ENCODE results near the gene TRUB2.

The TRUB2 gene, protein sequence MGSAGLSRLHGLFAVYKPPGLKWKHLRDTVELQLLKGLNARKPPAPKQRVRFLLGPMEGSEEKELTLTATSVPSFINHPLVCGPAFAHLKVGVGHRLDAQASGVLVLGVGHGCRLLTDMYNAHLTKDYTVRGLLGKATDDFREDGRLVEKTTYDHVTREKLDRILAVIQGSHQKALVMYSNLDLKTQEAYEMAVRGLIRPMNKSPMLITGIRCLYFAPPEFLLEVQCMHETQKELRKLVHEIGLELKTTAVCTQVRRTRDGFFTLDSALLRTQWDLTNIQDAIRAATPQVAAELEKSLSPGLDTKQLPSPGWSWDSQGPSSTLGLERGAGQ

DNA sequence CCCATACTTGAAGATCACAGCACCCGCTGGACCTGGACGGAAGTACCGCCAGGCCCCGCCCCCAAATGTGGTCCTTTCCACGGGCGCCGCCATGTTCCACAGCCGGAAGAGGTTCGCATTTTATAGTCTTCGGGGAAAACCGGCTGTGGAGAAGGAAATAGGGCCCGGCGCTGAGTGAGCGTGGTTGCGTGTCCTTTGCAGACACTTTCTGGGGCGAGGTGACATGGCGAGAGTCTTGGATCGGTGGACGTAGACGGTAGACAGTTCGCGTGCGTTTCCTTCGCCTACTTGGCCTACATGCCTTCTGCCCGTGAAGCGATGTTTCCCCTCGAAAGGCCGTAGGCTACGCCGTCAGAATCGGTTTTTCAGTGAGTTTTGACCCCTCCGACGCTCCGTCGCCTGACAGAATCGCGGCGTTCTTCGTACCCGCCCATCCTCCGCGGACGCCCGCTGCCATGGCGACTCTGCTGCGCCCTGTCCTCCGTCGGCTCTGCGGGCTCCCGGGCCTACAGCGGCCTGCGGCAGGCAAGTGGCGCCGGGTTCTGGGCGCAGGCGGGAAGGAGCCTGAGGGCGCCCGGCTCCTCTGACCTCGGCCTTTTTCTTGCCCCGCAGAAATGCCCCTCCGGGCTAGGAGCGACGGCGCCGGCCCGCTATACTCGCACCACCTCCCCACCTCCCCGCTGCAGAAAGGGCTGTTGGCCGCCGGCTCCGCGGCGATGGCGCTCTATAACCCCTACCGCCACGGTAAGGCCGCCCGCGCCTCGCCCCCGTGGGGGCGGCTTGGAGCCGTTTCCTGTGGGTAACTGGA is at the start of gene TRUB2, which contains the start of gene COQ4:
TRUB2 (minus strand) TSS at position 44 of the 808 bp plus-strand sequence; CDS start at position 5, 39 bp downstream.
COQ4 (plus strand) TSS at position 436 of the 808 bp plus-strand sequence; CDS start at position 456, 20 bp downstream.
- in situ Hi-C loops (cut with MboI; ENCODE audit: low sequenced_read_pairs) = no loop called here

DNA sequence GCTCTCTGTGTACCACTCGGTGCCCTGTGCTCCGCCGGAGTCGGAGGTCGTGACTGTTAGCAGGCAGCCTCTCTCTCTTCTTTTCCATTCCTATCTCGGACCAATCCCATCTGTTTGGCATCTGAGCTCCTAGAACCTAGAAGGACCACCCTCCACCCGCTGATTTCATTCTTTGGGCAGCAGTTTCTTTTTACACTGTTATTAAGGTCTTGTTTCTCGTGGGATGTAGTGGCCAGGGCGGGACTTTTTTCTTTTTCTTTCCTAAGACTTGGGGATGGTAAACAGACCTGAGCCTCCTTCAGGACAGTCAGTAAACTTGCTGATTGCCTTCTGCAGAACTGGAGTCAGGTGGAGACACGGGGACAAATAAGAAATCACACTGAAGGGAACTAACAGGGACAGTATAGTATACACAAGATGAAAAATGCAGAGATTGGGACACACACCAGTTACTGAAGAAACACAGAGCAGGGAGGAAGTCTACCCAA is 49.4 kb upstream of the TRUB2 start:
- in situ Hi-C loops (cut with MboI; ENCODE audit: low sequenced_read_pairs) = no loop called here

DNA sequence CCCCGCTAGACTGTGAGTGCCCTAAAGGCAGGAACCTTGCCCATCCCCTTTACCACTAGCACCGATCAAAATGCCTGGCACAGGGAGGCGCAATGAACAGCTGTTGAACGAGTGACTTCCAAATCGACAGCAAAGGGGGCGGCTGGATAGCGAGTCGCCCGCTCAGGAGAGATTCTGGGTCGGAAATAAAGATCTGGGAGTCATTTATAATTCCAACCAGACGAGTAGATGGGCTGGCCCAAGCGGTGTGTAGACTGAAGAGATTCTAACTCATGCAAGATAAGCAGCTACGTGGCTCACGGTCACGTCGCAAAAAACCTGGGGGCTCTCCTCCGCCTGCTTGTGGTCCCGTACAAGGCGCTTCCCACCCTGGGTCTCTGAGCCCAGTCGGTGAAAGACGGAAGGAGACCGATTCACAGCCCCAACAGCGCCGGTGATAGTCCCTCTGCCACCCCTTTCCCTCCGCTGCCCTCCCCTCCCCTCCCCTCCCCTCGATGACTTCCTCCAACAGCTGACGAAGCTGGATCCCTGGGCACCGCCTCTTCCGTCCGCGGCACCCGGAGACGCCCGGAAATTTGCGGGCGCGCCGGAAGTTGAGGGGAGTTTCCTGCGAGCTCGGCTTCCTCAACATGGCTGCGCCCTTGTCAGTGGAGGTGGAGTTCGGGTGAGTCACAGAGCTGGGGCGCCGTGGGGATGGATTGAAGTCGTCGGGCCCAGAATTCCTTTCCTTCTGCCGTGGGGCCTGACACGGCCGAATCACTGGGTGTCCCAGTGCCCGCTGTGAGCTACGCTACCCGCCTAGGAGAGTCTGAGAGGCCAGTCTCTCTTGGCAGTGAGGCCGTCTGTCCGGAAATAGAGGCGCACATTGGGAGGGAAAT is 48.7 kb upstream of the TRUB2 start, which contains the start of gene URM1:
URM1 (plus strand) TSS at position 623 of the 878 bp plus-strand sequence; CDS start at position 630, 7 bp downstream.
- in situ Hi-C loops (cut with MboI; ENCODE audit: low sequenced_read_pairs) = no loop called here

DNA sequence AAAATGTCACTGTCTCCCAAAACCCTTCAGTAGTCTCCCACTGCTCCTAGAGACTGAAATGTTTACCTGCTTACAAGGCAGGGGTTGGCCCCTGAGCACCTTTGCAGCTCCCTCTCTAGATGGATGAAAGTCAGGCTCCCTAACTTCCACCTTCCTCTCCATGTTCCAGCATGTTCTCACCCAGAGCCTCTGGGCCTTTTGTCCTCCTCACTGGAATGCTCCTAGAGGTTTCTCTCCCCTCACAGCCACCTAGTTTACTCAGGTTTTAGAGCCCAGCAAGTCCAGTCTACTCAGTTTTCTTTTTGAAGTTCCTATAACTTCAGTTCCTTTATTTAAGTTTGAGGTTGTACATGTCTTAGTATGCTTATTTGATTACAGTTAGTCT is 48.1 kb upstream of the TRUB2 start:
- in situ Hi-C loops (cut with MboI; ENCODE audit: low sequenced_read_pairs) = no loop called here

DNA sequence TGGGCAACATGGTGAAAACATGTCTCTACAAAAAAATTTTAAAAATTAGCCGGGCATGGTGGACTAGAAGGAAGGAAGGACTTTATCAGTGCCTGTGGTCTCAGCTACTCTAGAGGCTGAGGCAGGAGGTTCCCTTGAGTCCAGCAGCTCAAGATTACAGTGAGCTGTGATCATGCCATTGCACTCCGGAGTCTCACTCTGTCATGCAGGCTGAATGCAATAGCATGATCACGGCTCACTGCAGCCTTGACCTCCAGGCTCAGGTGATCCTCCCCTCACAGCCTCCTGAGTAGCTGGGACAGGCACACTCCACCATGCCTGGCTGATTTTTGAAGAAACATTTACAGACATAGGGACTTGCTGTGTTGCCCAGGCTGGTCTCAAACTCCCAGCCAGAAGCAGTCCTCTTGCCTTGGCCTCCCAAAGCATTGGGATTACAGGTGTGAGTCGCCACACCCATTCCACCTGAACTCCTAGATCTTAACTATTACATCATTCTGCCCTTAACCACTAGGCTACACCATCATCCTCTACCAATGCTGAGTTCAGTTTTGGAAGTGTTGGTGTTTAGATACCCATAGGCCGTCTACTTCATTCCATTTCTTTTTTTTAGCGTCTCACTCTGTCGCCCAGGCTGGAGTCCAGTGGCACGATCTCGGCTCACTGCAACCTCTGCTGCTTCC is 46.9 kb upstream of the TRUB2 start:
- in situ Hi-C loops (cut with MboI; ENCODE audit: low sequenced_read_pairs) = no loop called here

DNA sequence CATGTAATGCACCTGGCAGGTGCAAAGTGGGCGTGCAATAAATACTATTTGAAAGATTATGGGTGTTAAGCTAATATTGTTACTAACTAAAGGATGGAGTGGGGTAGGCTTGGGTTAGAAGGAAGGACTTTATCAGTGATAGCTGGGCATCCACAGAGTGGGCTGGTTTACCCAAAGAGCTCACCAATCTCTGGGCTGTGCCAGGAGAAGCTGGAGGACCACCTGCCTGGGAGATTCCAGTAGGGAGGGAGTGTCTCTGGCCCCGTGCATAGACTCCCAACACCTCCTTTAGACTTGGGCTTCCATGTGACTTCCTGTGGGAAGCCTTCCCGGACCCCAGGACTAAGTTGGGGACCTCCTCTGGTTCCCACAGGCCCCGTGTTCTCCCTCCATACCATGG is 43.3 kb upstream of the TRUB2 start:
- in situ Hi-C loops (cut with MboI; ENCODE audit: low sequenced_read_pairs) = no loop called here

DNA sequence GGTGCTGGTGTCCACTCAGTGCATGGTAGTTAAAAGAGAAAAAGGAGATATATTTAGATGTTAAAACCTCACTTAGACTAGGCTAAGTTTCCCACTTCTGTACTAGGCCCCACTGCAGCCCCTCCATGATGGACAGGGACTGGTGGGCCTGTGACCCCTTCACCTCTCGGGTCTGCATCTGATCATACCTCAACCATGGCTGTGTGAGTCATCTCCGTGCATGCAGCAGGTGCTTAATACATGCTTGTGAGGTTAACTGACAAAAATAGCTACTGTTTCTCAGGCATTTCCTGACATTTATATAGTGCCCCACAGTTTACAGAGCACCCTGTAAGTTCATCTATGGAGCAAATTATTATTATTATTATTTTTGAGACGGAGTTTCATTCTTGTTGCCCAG is 40.5 kb upstream of the TRUB2 start:
- in situ Hi-C loops (cut with MboI; ENCODE audit: low sequenced_read_pairs) = no loop called here

DNA sequence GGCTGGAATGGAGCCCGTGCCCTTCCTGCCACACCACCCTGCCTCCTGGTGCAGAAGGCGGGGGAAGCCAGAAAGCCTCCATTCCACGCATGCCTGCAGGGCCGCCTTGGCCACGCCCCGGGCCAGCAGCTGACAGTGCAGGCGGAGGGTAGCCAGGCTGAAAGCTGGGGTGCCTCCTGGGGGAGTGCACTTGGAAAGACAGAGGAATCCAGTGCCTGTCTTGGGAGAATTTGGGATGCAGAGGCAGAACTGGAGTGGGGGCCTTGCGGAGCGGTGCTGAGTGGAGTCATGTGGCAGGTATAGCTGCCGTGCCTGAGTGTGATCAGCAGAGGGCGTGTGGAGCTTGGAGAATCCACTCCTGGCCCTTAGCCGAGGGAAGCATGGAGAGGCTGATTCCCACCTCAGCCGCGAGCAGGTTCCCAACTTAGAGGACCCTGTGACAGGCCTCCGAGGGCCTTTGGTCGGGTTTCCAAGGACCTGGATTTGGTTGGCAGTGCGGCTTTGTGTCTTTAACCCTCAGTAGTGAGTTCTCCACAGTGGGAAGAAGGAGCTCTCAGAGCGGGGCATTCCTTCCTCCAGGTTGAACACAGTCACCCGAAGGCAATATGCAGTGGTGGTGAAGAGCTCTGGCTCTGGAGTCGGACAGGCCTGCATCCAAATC is 39.9 kb upstream of the TRUB2 start:
- in situ Hi-C loops (cut with MboI; ENCODE audit: low sequenced_read_pairs) = no loop called here

DNA sequence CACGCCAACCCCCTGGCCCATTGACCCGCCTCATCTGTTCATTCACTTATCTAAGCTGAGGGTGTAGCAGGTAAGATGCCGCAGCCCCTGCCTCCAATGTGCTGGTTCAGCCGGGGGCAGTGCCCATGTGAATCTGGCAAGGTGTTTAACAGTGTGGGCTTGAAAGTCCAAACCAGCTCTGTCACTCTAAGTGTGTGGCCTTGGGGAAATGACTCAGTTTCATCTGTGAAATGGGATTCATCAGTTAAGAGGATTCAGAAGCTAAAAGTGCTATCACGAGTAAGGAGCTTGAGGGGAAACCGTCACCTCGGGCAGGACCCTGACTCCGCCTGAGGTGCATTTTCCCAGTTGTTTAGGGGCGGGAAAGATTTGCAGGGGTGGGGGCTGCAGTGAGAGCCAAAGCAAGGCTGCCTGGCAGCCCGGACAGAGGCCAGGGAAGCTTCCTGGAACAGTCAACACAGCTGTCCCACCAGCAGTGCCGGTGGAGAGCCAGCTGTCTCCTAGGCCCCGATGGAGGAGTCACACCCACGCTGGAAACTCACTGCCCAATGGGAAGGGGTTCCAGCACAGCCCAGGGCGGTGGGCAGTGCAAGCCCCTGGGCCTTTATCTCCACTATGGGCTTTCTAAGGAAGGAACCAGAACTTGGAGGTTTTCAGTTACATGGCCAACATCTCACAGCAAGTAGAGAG is 39.2 kb upstream of the TRUB2 start:
- in situ Hi-C loops (cut with MboI; ENCODE audit: low sequenced_read_pairs) = no loop called here

DNA sequence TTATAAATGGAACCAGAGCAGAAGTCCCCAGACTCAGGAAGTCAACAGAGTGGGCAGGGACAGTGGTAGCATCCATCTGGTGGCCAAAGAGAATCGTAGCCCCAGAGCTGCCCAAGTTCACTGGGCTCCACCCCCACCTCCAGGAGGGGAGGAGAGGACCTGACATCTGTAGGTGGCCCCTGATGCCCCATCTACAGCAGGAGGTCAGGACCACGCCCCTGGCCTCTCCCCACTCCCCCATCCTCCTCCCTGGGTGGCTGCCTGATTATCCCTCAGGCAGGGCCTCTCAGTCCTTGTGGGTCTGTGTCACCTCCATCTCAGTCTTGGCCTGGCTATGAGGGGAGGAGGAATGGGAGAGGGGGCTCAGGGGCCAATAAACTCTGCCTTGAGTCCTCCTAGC is 38.6 kb upstream of the TRUB2 start:
- in situ Hi-C loops (cut with MboI; ENCODE audit: low sequenced_read_pairs) = no loop called here

DNA sequence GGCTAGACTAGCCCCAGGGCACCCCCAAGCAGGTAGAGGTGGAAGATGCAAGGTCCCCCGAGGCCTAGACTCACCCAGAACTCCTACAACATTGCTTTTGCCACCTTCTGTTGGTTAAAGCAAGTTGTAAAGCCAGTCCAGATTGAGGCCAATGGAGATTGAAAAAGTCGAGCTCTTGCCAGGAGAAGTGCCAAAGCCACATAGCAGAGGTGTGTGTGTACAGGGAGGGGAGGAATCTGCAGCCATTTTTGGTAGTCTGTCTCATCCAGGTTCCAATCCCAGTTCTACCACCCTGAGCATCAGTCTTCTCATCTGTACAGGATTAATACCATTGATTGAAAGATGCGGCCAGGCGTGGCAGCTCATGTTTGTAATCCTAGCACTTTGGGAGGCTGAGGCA is 36.6 kb upstream of the TRUB2 start:
- in situ Hi-C loops (cut with MboI; ENCODE audit: low sequenced_read_pairs) = no loop called here

DNA sequence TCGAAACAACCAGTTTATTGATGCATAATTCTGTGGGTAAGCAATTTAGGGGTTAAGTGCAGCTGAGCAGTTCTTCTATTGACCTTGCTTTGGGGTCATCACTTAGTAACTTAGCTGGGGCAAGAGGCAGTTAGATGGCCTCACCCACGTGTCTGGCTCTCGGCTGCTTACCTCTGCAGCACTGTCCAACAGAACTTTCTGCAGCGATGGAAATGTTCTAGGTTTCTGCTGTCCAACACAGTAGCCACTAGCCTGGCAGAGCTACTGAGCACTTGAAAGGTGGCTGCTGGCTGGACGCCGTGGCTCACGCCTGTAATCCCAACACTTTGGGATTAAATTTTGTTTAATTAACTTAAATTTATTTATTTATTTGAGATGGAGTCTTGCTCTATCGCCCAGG is 35.8 kb upstream of the TRUB2 start:
- in situ Hi-C loops (cut with MboI; ENCODE audit: low sequenced_read_pairs) = no loop called here

DNA sequence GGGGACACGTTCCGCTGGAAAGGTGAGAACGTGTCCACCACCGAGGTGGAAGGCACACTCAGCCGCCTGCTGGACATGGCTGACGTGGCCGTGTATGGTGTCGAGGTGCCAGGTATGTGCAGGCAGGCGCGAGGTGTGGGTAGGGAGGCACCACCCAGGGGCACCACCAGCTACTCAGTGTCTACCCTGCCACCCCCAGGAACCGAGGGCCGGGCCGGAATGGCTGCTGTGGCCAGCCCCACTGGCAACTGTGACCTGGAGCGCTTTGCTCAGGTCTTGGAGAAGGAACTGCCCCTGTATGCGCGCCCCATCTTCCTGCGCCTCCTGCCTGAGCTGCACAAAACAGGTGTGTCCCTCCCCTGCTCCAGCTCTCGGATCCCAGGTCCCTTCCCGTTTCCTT is 33.2 kb upstream of the TRUB2 start:
- in situ Hi-C loops (cut with MboI; ENCODE audit: low sequenced_read_pairs) = no loop called here

DNA sequence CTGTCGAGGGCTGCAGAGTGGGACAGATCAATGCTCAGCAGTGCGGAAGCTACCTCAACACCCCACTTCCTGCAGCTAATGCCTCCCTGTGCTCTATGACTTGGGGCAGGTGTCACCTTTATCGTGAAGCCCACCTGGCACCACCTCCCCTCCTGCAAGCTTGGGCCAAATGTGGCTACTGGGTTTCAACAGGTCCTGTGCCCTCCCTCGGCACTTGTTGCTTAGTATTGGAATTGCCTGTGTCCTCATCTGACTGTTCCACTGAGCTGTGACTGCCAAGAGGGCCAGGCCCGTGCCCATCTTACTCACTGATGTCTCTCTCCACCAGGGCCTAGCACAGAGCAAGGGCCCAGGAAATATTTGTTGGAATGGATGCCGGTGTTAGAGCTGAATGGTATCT is 27.5 kb upstream of the TRUB2 start:
- in situ Hi-C loops (cut with MboI; ENCODE audit: low sequenced_read_pairs) = no loop called here

DNA sequence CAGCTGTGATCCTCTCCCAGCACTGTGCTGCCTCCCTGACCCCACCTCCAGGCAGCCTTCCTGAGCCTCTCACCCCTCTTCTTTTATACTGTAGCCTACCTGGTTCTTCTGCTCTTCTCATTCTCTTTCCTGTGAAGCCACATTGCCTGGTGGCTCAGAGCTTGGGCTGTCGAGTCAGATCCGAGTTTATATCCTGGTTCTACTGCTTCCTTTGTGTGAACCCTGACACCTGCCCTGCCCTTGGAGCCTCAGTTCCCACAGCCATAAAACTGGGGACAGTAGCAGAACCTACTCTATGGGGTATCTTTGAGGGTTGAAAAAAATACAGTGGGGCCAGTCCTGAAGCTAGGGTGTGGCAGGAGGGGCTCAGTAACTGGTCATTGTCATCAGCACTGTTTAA is 26.9 kb upstream of the TRUB2 start:
- in situ Hi-C loops (cut with MboI; ENCODE audit: low sequenced_read_pairs) = no loop called here

DNA sequence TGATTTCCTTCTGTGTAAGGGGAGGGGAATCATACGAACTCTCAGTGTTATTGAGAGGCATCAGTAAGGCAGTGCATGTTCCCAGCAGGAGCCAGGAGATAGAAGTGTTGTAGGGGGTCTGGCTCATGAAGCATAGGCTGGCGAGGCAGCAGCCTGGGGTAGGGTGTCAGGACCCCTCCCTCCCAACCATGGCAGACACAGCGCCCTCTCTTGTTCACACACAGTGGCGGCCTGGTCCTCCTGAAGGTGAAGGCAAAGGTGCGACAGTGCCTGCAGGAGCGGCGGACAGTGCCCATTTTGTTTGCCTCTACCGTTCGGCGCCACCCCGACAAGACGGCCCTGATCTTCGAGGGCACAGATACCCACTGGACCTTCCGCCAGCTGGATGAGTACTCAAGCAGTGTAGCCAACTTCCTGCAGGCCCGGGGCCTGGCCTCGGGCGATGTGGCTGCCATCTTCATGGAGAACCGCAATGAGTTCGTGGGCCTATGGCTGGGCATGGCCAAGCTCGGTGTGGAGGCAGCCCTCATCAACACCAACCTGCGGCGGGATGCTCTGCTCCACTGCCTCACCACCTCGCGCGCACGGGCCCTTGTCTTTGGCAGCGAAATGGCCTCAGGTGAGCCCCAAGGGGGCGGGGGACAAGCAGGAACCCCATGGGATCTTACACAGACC is 22.8 kb upstream of the TRUB2 start:
- in situ Hi-C loops (cut with MboI; ENCODE audit: low sequenced_read_pairs) = no loop called here

DNA sequence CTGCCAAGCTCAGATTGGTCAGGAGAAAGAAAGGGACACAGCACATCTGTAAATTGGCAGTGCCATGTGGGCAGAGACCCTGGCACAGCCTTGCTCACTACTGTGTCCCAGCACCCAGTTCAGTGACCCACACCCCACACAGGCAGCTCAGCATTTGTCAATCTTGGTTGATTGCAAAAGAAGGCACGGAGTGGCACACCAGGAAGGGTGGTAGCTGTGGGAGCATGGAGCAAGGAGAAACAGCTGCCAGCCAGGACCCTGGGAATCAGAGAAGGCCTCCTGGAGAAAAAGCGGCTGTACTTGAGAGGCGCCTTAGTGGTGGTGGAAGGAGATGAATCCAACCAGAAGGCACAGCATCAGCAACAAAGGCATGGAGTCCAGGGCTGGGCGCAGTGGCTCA is 21.6 kb upstream of the TRUB2 start:
- in situ Hi-C loops (cut with MboI; ENCODE audit: low sequenced_read_pairs) = no loop called here

DNA sequence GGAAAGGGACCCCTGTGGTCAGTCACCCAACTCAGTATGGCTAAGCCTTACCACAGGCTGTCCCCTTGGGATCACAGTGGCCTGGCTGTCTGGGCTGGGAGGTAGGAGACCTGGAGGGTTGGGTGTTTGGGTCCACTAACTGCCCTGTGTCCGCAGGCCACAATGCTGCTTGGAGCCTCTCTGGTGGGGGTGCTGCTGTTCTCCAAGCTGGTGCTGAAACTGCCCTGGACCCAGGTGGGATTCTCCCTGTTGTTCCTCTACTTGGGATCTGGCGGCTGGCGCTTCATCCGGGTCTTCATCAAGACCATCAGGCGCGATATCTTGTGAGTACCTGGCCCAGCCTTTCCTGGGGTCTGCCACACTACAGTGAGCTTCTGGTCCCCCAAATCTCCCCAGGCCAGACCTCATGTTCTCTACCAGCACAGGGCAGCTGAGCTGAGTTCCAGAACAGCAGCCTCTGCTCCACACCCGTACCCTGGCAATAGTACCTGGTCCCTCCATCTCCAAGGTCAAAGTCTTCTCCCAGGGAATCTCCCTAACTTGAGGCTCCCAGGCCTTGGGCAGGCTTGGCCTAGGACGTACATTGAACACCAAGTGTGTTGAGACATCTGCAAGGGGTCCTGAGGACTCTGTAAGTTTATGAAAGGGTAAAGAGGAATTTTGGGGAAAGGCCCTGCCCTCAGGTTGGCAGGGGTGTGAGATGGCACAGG is 20.9 kb upstream of the TRUB2 start:
- in situ Hi-C loops (cut with MboI; ENCODE audit: low sequenced_read_pairs) = no loop called here

Measured in HL-60/S4 treated with phorbol 12-myristate 13-acetate at 8.2 ng/mL for 4 days and 3 days (cell line).